ENCODE data around the gene REPS2.

- TF ChIP-seq POLR2A (IDR thresholded peaks at IDR 0.05) (no peak), CTCF (IDR thresholded peaks at IDR 0.05) (no peak), EP300 (IDR thresholded peaks at IDR 0.05) (no peak), POLR2AphosphoS5 (IDR thresholded peaks at IDR 0.05) (no peak)
These were observed 4.0 kb downstream of the REPS2 start for GRCh38 chrX:16950423-16950822.

All from upper lobe of left lung (tissue), 4 donors.